HepG2 (cell line): Measurements from ENCODE around the gene TAF6L. TPM values are rescaled to one million over a fixed set of nuclear protein-coding genes. Genes with fewer than 3 reads are reported as not detected.

Experiments
- CSRNP2 ChIP-seq: sonication (generic); formaldehyde crosslinking; conservative IDR thresholded peaks from 2 replicates; pipeline ENCODE4 v1.8.0; 2022; ENCODE audit warnings: low read depth, missing genetic modification reagents
- ELF4 ChIP-seq: sonication (generic); formaldehyde crosslinking; IDR thresholded peaks from 2 replicates; pipeline ENCODE4 v1.5.0; 2020; ENCODE audit warnings: missing genetic modification reagents, mild to moderate bottlenecking, moderate library complexity, borderline replicate concordance
- HIVEP1 ChIP-seq: sonication (generic); formaldehyde crosslinking; IDR thresholded peaks from 2 replicates; pipeline ENCODE4 v1.4.0; 2020; ENCODE audit warnings: mild to moderate bottlenecking, missing genetic modification reagents
- JUND ChIP-seq: sonication (generic); formaldehyde crosslinking; IDR thresholded peaks from 2 replicates; pipeline ENCODE4 v1.8.0; 2022; ENCODE audit warnings: mild to moderate bottlenecking, missing genetic modification reagents
- LCORL ChIP-seq, 2 experiments: fragments of 450-650 bp in 1 of 2; sonication (generic) in 1 of 2; formaldehyde crosslinking in 1 of 2; IDR thresholded peaks; 2 replicates each; pipeline versions ENCODE4 v1.5.0 to v1.6.1; 2017 to 2020; ENCODE audit warnings: antibody characterized with exemption in 1 of 2, missing genetic modification reagents in 1 of 2
- MEIS1 ChIP-seq: sonication (generic); formaldehyde crosslinking; IDR thresholded peaks from 2 replicates; pipeline ENCODE4 v1.9.0; 2021; ENCODE audit warnings: mild to moderate bottlenecking, missing genetic modification reagents, moderate library complexity, borderline replicate concordance
- MIER2 ChIP-seq: IDR thresholded peaks from 2 replicates; pipeline ENCODE4 v1.6.1; 2016; ENCODE audit warnings: missing biosample characterization, missing genetic modification reagents
- PRMT3 ChIP-seq: sonication (generic); formaldehyde crosslinking; IDR thresholded peaks from 2 replicates; pipeline ENCODE4 v1.8.1; 2022; ENCODE audit warnings: low read depth, mild to moderate bottlenecking, moderate library complexity, missing genetic modification reagents, borderline replicate concordance
- RARA ChIP-seq: IDR thresholded peaks from 2 replicates; pipeline ENCODE4 v1.6.1; 2016; ENCODE audit warnings: missing genetic modification reagents, missing compliant biosample characterization
- RFX5 ChIP-seq: IDR thresholded peaks from 2 replicates; pipeline ENCODE4 v1.6.1; 2011; ENCODE audit warnings: low read depth, low read length, improper control_type of control experiment
- SKI ChIP-seq: fragments of 450-650 bp; IDR thresholded peaks from one replicate; pipeline ENCODE4 v1.6.1; 2018; ENCODE audit warnings: mild to moderate bottlenecking; ENCODE audit not compliant: partially characterized antibody
- SNAPC5 ChIP-seq: sonication (generic); formaldehyde crosslinking; IDR thresholded peaks from 2 replicates; pipeline ENCODE4 v1.8.1; 2023; ENCODE audit warnings: mild to moderate bottlenecking, missing genetic modification reagents, borderline replicate concordance
- YEATS2 ChIP-seq: sonication (generic); formaldehyde crosslinking; IDR thresholded peaks from 2 replicates; pipeline ENCODE4 v1.4.0; 2020; ENCODE audit warnings: missing genetic modification reagents, borderline replicate concordance
- ZBTB43 ChIP-seq: sonication (generic); formaldehyde crosslinking; conservative IDR thresholded peaks from 2 replicates; pipeline ENCODE4 v1.4.0; 2020; ENCODE audit warnings: missing genetic modification reagents
- ZBTB8A ChIP-seq: sonication (generic); formaldehyde crosslinking; IDR thresholded peaks from 2 replicates; pipeline ENCODE4 v1.4.0; 2020; ENCODE audit warnings: mild to moderate bottlenecking, low read depth, missing genetic modification reagents, borderline replicate concordance
- ZNF768 ChIP-seq: sonication (generic); formaldehyde crosslinking; IDR thresholded peaks from 2 replicates; pipeline ENCODE4 v1.4.0; 2020; ENCODE audit warnings: missing genetic modification reagents
- polyA plus RNA-seq, 8 experiments: library from polyadenylated mRNA; depleted of rRNA in 3 of 8; stranded (reverse) in 7 of 8; unstranded in 1 of 8; fragments of >200 nt; fragmentation: Illumina TruSeq in 4 of 8; extraction: Trizol in 4 of 8; gene quantifications; 2 replicates each; pipeline versions ENCODE4 v1.2.1 to v1.2.3, GENCODE V29; 2011 to 2016; ENCODE audit warnings: low read depth in 4 of 8, missing spikeins in 1 of 8, mixed read lengths in 1 of 8; ENCODE audit not compliant: insufficient read depth in 1 of 8
- total RNA-seq, 5 experiments: library from RNA; depleted of rRNA; stranded (reverse); fragments of >200 nt; fragmentation: Illumina TruSeq; extraction: Trizol; gene quantifications; 2 replicates each; pipeline ENCODE4 v1.2.3, GENCODE V29; 2016; ENCODE audit warnings: low read depth in 1 of 5
- TF ChIP-seq, protein P1 (sequence below): sonication (generic); formaldehyde crosslinking; IDR thresholded peaks from 2 replicates; pipeline ENCODE4 v1.4.0; 2020; ENCODE audit warnings: missing genetic modification reagents
- TF ChIP-seq, protein P2 (sequence below): sonication (generic); formaldehyde crosslinking; IDR thresholded peaks from 2 replicates; pipeline ENCODE4 v1.4.0; 2020; ENCODE audit warnings: missing genetic modification reagents, borderline replicate concordance

The TAF6L gene
- total and polyA plus RNA-seq, 2 of the 13 experiments (the other 11 are each of a cell fraction or from before 2014, with no cell fraction given), result 12.6 to 19.4 TPM

DNA sequence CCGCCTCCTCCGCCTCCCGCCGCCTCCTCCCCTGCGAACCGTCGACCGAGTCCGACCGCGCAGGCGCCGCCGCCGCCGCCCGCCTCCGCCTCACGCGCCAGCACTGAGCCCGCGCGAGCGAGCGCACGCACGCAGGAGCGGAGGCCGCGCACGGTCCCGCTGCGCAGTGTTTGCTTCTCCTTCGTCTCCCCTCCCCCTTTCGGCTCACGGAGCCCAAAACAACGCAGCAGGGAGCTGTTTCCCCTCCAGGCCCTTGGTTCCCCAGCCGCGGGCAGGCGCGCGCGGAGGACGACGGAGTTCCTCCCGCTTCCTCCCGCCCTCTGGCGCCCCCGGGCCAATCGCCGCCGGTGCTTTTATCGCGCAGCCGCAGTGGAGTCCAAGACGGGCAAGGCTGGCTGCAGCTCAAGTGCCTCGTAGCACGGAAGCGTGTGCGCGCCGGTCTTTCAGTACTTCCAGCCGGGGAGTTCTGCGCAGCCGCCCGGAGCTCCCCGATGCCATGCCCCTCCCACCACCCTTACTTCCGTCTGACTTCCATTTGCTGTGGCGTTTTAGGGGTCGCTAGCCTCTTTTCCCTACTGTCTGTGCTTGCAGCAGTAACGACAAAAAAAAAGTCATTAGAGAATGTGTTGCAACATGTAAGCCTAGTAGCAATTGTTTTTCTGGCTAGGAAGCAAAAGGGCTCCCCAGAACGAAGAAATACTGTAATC is 43.9 kb upstream of the TAF6L start, which contains the start of gene HNRNPUL2 (continued):
- TF ChIP-seq YEATS2 (CRISPR knock-in tag) (peak; percentile 88), MIER2 (0 out of 2 replicates have a peak, but pooled peaks have one; percentile 47), LCORL (IDR thresholded peaks at IDR 0.05) (no peak), LCORL (CRISPR knock-in tag; IDR thresholded peaks at IDR 0.05) (peak; percentile 79; the same call in 1 of the 2 replicates), ZNF768 (CRISPR knock-in tag) (peak; percentile 81), ELF4 (CRISPR knock-in tag) (no peak; the same call in 1 of the 2 replicates), RFX5 (0 out of 2 replicates have a peak, but pooled peaks have one; percentile 98), RARA (CRISPR knock-in tag) (no peak; the same call in 1 of the 2 replicates), CSRNP2 (CRISPR knock-in tag) (peak; percentile 52; the same call in 1 of the 2 replicates), MEIS1 (CRISPR knock-in tag) (peak; percentile 73; the same call in 1 of the 2 replicates), HIVEP1 (CRISPR knock-in tag) (peak; percentile 73), SKI (peak; percentile 73), PRMT3 (CRISPR knock-in tag) (peak; percentile 68; the same call in 1 of the 2 replicates), ZBTB43 (peak; percentile 85), SNAPC5 (peak; percentile 97), JUND (CRISPR knock-in tag) (no peak), ZBTB8A (CRISPR knock-in tag) (no peak)
- TF ChIP-seq, protein P1, sequence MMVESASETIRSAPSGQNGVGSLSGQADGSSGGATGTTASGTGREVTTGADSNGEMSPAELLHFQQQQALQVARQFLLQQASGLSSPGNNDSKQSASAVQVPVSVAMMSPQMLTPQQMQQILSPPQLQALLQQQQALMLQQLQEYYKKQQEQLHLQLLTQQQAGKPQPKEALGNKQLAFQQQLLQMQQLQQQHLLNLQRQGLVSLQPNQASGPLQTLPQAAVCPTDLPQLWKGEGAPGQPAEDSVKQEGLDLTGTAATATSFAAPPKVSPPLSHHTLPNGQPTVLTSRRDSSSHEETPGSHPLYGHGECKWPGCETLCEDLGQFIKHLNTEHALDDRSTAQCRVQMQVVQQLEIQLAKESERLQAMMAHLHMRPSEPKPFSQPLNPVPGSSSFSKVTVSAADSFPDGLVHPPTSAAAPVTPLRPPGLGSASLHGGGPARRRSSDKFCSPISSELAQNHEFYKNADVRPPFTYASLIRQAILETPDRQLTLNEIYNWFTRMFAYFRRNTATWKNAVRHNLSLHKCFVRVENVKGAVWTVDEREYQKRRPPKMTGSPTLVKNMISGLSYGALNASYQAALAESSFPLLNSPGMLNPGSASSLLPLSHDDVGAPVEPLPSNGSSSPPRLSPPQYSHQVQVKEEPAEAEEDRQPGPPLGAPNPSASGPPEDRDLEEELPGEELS, result peak; percentile 63
- TF ChIP-seq, protein P2, sequence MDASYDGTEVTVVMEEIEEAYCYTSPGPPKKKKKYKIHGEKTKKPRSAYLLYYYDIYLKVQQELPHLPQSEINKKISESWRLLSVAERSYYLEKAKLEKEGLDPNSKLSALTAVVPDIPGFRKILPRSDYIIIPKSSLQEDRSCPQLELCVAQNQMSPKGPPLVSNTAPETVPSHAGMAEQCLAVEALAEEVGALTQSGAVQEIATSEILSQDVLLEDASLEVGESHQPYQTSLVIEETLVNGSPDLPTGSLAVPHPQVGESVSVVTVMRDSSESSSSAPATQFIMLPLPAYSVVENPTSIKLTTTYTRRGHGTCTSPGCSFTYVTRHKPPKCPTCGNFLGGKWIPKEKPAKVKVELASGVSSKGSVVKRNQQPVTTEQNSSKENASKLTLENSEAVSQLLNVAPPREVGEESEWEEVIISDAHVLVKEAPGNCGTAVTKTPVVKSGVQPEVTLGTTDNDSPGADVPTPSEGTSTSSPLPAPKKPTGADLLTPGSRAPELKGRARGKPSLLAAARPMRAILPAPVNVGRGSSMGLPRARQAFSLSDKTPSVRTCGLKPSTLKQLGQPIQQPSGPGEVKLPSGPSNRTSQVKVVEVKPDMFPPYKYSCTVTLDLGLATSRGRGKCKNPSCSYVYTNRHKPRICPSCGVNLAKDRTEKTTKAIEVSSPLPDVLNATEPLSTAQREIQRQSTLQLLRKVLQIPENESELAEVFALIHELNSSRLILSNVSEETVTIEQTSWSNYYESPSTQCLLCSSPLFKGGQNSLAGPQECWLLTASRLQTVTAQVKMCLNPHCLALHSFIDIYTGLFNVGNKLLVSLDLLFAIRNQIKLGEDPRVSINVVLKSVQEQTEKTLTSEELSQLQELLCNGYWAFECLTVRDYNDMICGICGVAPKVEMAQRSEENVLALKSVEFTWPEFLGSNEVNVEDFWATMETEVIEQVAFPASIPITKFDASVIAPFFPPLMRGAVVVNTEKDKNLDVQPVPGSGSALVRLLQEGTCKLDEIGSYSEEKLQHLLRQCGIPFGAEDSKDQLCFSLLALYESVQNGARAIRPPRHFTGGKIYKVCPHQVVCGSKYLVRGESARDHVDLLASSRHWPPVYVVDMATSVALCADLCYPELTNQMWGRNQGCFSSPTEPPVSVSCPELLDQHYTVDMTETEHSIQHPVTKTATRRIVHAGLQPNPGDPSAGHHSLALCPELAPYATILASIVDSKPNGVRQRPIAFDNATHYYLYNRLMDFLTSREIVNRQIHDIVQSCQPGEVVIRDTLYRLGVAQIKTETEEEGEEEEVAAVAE (CRISPR knock-in tag), result no peak
